Measurements from ENCODE around the gene ESRRG.

DNA sequence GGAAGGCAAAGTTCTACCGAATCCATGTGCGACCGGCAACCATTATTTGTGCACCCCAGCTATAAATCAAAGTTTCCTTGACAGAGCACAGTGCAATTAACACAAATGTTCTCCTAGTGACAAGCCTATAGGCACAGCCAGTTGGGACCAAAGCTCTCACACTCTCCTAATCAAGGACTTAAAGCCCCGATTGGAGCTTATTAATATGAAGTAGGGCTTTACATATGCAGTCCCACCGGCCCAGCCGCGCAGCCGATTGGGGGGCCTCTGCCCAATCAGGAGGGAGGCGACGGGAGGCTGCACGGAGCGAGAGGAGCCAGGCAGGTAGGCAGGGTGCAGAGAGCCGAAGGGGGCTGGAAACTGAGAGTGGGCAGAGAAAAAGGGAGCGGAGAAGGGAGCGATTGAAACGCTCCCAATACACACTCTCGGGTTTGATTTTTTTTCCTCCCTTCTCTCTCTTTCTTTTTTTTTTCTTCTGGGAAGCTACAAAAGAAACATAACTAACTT lies at the start of gene ESRRG:
- TF ChIP-seq, protein P1, sequence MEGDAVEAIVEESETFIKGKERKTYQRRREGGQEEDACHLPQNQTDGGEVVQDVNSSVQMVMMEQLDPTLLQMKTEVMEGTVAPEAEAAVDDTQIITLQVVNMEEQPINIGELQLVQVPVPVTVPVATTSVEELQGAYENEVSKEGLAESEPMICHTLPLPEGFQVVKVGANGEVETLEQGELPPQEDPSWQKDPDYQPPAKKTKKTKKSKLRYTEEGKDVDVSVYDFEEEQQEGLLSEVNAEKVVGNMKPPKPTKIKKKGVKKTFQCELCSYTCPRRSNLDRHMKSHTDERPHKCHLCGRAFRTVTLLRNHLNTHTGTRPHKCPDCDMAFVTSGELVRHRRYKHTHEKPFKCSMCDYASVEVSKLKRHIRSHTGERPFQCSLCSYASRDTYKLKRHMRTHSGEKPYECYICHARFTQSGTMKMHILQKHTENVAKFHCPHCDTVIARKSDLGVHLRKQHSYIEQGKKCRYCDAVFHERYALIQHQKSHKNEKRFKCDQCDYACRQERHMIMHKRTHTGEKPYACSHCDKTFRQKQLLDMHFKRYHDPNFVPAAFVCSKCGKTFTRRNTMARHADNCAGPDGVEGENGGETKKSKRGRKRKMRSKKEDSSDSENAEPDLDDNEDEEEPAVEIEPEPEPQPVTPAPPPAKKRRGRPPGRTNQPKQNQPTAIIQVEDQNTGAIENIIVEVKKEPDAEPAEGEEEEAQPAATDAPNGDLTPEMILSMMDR (IDR thresholded peaks at IDR 0.05): no peak
- no peak for TF ChIP-seq POLR2A (IDR thresholded peaks at IDR 0.05)

All from lower leg skin (tissue), 3 donors.